ENCODE data around the gene QRSL1. TPM values are rescaled to one million over a fixed set of nuclear protein-coding genes. Genes with fewer than 3 reads are reported as not detected.
"Not testable (repeated sequence)": the region's sequence is repeated elsewhere in the genome, so short reads cannot be mapped to it uniquely, and the experiment has no call there.

Gene QRSL1
- polyA plus RNA-seq, 3 donors, result 5.7 to 7.8 (median 5.8) TPM

DNA sequence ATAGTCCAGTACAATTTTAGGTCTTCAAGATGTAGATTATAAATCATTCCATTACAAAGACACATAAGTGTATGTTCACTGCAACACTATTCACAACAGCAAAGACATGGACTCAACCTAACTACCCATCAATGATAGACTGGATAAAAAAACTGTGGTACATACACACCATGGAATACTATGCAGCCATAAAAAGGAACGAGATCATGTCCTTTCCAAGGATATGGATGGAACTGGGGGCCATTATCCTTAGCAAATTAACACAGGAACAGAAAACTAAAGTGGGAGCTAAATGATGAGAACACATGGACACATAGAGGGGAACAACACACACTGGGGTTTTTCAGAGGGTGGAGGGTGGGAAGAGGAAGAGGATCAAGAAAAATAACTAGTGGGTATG lies 6.3 kb upstream of the QRSL1 start:
- Mint-ChIP-seq H3K9me3 (peaks cover 0 to 1% (median 0%) of the 10 kb centered on the region in 7 donors), H3K27ac (no peak overlapping the region), H3K27me3 (ENCODE audit: low read depth in 3 of 3) (peaks cover 0 to 1% (median 0%) of the 10 kb centered on the region in 3 donors), H3K4me3 (no peak overlapping the region), H3K36me3 (peaks cover 27 to 32% of the 10 kb centered on the region in 2 donors), H3K4me1 (peaks cover 5% of the 10 kb centered on the region)
- Histone ChIP-seq H3K36me3 (replicated peaks in 1 of 2; ENCODE audit: control insufficient read depth in 1 of 2, insufficient read depth in 2 of 2, low read length in 2 of 2) (peaks cover 13 to 32% of the 10 kb centered on the region in 2 donors), H2AFZ (ENCODE audit: insufficient read depth, low read depth, low read length, poor library complexity, severe bottlenecking) (no peak overlapping the region), H3K4me3 (replicated peaks in 1 of 3; ENCODE audit: low read depth in 2 of 3, low read length in 3 of 3) (no peak overlapping the region), H4K20me1 (ENCODE audit: insufficient read depth, low read length) (no peaks in the 10 kb centered on the region), H3K4me2 (replicated peaks; ENCODE audit: extremely low read depth, low read length, poor library complexity, severe bottlenecking) (no peak overlapping the region), H3K79me2 (ENCODE audit: insufficient read depth, low read length) (peaks cover 2% of the 10 kb centered on the region), H3K4me1 (ENCODE audit: control insufficient read depth in 1 of 2, insufficient read depth in 2 of 2, low read length in 2 of 2) (peaks cover under 1 to 2% of the 10 kb centered on the region in 2 donors), H3K9ac (ENCODE audit: insufficient read depth, low read length, poor library complexity, severe bottlenecking) (no peak overlapping the region), H3K27ac (ENCODE audit: low read depth in 1 of 2, low read length in 2 of 2) (no peak overlapping the region), H3K9me3 (replicated peaks in 1 of 2; ENCODE audit: control insufficient read depth in 1 of 2, insufficient read depth in 1 of 2, low read length in 2 of 2) (no peaks in the 10 kb centered on the region), H3K27me3 (ENCODE audit: control insufficient read depth in 2 of 2, insufficient read depth in 2 of 2, low read length in 2 of 2) (no peaks in the 10 kb centered on the region)
- WGBS (ENCODE audit: insufficient coverage), result no CpG with 5 or more reads among the region's 1 CpG
- TF ChIP-seq, protein P1, sequence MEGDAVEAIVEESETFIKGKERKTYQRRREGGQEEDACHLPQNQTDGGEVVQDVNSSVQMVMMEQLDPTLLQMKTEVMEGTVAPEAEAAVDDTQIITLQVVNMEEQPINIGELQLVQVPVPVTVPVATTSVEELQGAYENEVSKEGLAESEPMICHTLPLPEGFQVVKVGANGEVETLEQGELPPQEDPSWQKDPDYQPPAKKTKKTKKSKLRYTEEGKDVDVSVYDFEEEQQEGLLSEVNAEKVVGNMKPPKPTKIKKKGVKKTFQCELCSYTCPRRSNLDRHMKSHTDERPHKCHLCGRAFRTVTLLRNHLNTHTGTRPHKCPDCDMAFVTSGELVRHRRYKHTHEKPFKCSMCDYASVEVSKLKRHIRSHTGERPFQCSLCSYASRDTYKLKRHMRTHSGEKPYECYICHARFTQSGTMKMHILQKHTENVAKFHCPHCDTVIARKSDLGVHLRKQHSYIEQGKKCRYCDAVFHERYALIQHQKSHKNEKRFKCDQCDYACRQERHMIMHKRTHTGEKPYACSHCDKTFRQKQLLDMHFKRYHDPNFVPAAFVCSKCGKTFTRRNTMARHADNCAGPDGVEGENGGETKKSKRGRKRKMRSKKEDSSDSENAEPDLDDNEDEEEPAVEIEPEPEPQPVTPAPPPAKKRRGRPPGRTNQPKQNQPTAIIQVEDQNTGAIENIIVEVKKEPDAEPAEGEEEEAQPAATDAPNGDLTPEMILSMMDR (IDR thresholded peaks at IDR 0.05), result no peak
- no peak for DNase-seq
- intact Hi-C loops (cut with micrococcal nuclease), result no loop called here

DNA sequence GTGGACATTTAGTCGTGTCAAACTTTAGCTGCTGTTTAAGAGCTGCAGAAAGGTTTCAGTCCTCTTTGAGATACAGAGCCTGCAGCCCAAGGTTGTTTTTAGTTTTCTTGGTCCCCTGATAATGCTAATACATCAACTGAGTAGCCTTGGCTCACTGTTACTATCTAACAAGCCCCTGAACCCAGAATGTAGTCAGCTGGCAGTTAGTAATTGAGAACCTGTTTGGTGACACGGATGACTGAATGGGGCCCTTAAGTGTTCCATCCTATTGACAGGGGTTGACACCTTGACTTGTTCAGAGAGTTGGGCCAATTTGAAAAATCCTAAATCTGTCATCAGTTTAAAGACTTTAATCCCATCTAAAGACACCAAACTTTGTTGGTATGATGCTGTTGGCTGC lies 2.9 kb upstream of the QRSL1 start:
- Histone ChIP-seq H3K4me2 (replicated peaks; ENCODE audit: extremely low read depth, low read length, poor library complexity, severe bottlenecking) (no peak overlapping the region), H3K79me2 (ENCODE audit: insufficient read depth, low read length) (peaks cover 26% of the 10 kb centered on the region), H4K20me1 (ENCODE audit: insufficient read depth, low read length) (no peaks in the 10 kb centered on the region), H3K27me3 (ENCODE audit: control insufficient read depth in 2 of 2, insufficient read depth in 2 of 2, low read length in 2 of 2) (no peaks in the 10 kb centered on the region), H3K9me3 (replicated peaks in 1 of 2; ENCODE audit: control insufficient read depth in 1 of 2, insufficient read depth in 1 of 2, low read length in 2 of 2) (no peaks in the 10 kb centered on the region), H3K4me3 (replicated peaks in 1 of 3; ENCODE audit: low read depth in 2 of 3, low read length in 3 of 3) (no peak overlapping the region), H3K4me1 (ENCODE audit: control insufficient read depth in 1 of 2, insufficient read depth in 2 of 2, low read length in 2 of 2) (peaks cover 17 to 22% of the 10 kb centered on the region in 2 donors), H3K27ac (ENCODE audit: low read depth in 1 of 2, low read length in 2 of 2) (no peak overlapping the region), H3K9ac (ENCODE audit: insufficient read depth, low read length, poor library complexity, severe bottlenecking) (no peak overlapping the region), H3K36me3 (replicated peaks in 1 of 2; ENCODE audit: control insufficient read depth in 1 of 2, insufficient read depth in 2 of 2, low read length in 2 of 2) (peaks cover 9 to 12% of the 10 kb centered on the region in 2 donors), H2AFZ (ENCODE audit: insufficient read depth, low read depth, low read length, poor library complexity, severe bottlenecking) (no peak overlapping the region)
- H3K36me3 Mint-ChIP-seq, result peaks cover 11 to 12% of the 10 kb centered on the region in 2 donors
- peaks cover 20% of the 10 kb centered on the region for H3K4me1 Mint-ChIP-seq
- H3K27ac Mint-ChIP-seq, result no peak overlapping the region
- intact Hi-C loops (cut with micrococcal nuclease), result loop anchor here in 1 of 2 donors (5.0 kb wide), 1 partner anchor 179 kb away; no protein-coding TSS in a partner anchor
- no peak for DNase-seq
- H3K4me3 Mint-ChIP-seq, result no peak overlapping the region
- H3K27me3 Mint-ChIP-seq (ENCODE audit: low read depth in 3 of 3), result peaks cover 0 to 3% (median 0%) of the 10 kb centered on the region in 3 donors
- 80% methylated on average over 1 of the region's 2 CpGs for WGBS (ENCODE audit: insufficient coverage)
- TF ChIP-seq, protein P1 (IDR thresholded peaks at IDR 0.05), result no peak
- peaks cover 0 to 1% (median 0%) of the 10 kb centered on the region in 7 donors for H3K9me3 Mint-ChIP-seq

DNA sequence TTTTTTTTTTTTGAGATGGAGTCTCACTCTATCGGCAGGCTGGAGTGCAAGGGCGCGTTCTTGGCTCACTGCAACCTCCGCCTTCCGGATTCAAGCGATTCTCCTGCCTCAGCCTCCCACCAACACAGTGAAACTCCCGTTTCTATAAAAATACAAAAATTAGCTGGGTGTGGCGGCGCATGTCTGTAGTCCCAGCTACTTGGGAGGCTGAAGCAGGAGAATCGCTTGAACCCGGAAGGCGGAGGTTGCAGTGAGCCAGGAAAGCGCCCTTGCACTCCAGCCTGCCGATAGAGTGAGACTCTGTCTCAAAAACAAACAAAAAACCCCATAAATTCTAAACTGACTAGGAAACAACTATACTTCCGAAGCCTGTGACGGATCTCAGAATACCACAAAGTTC lies 1.6 kb upstream of the QRSL1 start:
- H3K27me3 Mint-ChIP-seq (ENCODE audit: low read depth in 3 of 3); H4K20me1 ChIP-seq (ENCODE audit: insufficient read depth, low read length); H3K4me3 ChIP-seq (replicated peaks in 1 of 3; ENCODE audit: low read depth in 2 of 3, low read length in 3 of 3); H3K9ac ChIP-seq (ENCODE audit: insufficient read depth, low read length, poor library complexity, severe bottlenecking); H3K4me3 Mint-ChIP-seq; H3K36me3 Mint-ChIP-seq; H2AFZ ChIP-seq (ENCODE audit: insufficient read depth, low read depth, low read length, poor library complexity, severe bottlenecking); H3K9me3 ChIP-seq (replicated peaks in 1 of 2; ENCODE audit: control insufficient read depth in 1 of 2, insufficient read depth in 1 of 2, low read length in 2 of 2); H3K36me3 ChIP-seq (replicated peaks in 1 of 2; ENCODE audit: control insufficient read depth in 1 of 2, insufficient read depth in 2 of 2, low read length in 2 of 2); H3K9me3 Mint-ChIP-seq; H3K27me3 ChIP-seq (ENCODE audit: control insufficient read depth in 2 of 2, insufficient read depth in 2 of 2, low read length in 2 of 2); DNase-seq; H3K4me2 ChIP-seq (replicated peaks; ENCODE audit: extremely low read depth, low read length, poor library complexity, severe bottlenecking); H3K27ac ChIP-seq (ENCODE audit: low read depth in 1 of 2, low read length in 2 of 2): not testable (repeated sequence)
- peak overlapping the region in 2 of 7 donors; percentile 42 to 95 for H3K27ac Mint-ChIP-seq
- intact Hi-C loops (cut with micrococcal nuclease), result loop anchor here in 1 of 2 donors (5.0 kb wide), 1 partner anchor 180 kb away; no protein-coding TSS in a partner anchor
- peaks cover 17 to 22% of the 10 kb centered on the region in 2 donors for H3K4me1 ChIP-seq (ENCODE audit: control insufficient read depth in 1 of 2, insufficient read depth in 2 of 2, low read length in 2 of 2)
- peaks cover 20% of the 10 kb centered on the region for H3K4me1 Mint-ChIP-seq
- H3K79me2 ChIP-seq (ENCODE audit: insufficient read depth, low read length), result peaks cover 38% of the 10 kb centered on the region
- WGBS (ENCODE audit: insufficient coverage), result 88% methylated on average over 6 of the region's 16 CpGs

Measured in CD14-positive monocyte (primary cell).